AG08395 (cell line): ENCODE results near the gene CSRP2.
A peak's percentile ranks its signal among the peaks of the same experiment; 100 is the strongest.

Source experiments
- DNase-seq: peaks from one replicate; pipeline ENCODE4 v3.0.0; 2012; ENCODE audit warnings: mixed read lengths, low spot score

CSRP2 gene

GRCh38 chr12:76863005-76863670, 15.7 kb downstream of the CSRP2 start:
- peak; percentile 86 for DNase-seq

- DNase-seq, result no peak
Measured at GRCh38 chr12:76860256-76860655, 18.6 kb downstream of the CSRP2 start.

- no peak for DNase-seq
Measured at GRCh38 chr12:76859611-76860010, 19.2 kb downstream of the CSRP2 start.

- DNase-seq, result no peak
Measured at GRCh38 chr12:76856018-76856644, 22.7 kb downstream of the CSRP2 start.

- no peak for DNase-seq
Measured at GRCh38 chr12:76855271-76855670, 23.5 kb downstream of the CSRP2 start.

- DNase-seq, result no peak
Measured at GRCh38 chr12:76852106-76852505, 26.7 kb downstream of the CSRP2 start.

- no peak for DNase-seq
Measured at GRCh38 chr12:76848132-76848531, 30.7 kb downstream of the CSRP2 start.

GRCh38 chr12:76847260-76847659, 31.6 kb downstream of the CSRP2 start:
- no peak for DNase-seq

- no peak for DNase-seq
Measured at GRCh38 chr12:76836633-76837032, 42.2 kb downstream of the CSRP2 start.

GRCh38 chr12:76830436-76830835, 48.4 kb downstream of the CSRP2 start:
- no peak for DNase-seq

- DNase-seq, result peak; percentile 52
Measured at GRCh38 chr12:76820888-76821482, 57.8 kb downstream of the CSRP2 start.

- DNase-seq, result no peak
Measured at GRCh38 chr12:76813972-76814371, 64.8 kb downstream of the CSRP2 start.

- no peak for DNase-seq
Measured at GRCh38 chr12:76813265-76813664, 65.6 kb downstream of the CSRP2 start.

GRCh38 chr12:76811976-76812375, 66.8 kb downstream of the CSRP2 start:
- no peak for DNase-seq

GRCh38 chr12:76810671-76811419, 68.0 kb downstream of the CSRP2 start:
- no peak for DNase-seq
